GM13977 (cell line): ENCODE measurements around the gene ZBTB7A.

ENCODE experiments used
- DNase-seq: peaks from one replicate; pipeline ENCODE4 v3.0.0; 2012; ENCODE audit warnings: low spot score
- CTCF ChIP-seq: IDR thresholded peaks from 2 replicates; pipeline ENCODE4 v1.5.1; 2012; ENCODE audit warnings: mild to moderate bottlenecking, control low read depth; ENCODE audit not compliant: insufficient read depth; ENCODE audit errors: extremely low read depth, missing control alignments
- in situ Hi-C: fragments of 300-500 bp; cut with MboI; formaldehyde crosslinking; loops from one replicate; pipeline ENCODE4 v1.12.0; 2022; ENCODE audit warnings: low sequenced_read_pairs, low pct_unique_long_range_greater_than_20kb, mixed read lengths, inconsistent platforms; ENCODE audit not compliant: unreplicated experiment

ZBTB7A gene

GRCh38 chr19:4080473-4080872 lies 13.8 kb upstream of the ZBTB7A start:
- TF ChIP-seq CTCF, result no peak
- no peak for DNase-seq
- in situ Hi-C loops, result no loop called here

- in situ Hi-C loops, result no loop called here
- TF ChIP-seq CTCF, result no peak
- peak; percentile 78 for DNase-seq
Observed at GRCh38 chr19:4077800-4078684, 11.3 kb upstream of the ZBTB7A start.

- no peak for TF ChIP-seq CTCF
- in situ Hi-C loops, result no loop called here
- no peak for DNase-seq
Observed at GRCh38 chr19:4077007-4077374, 10.3 kb upstream of the ZBTB7A start.

GRCh38 chr19:4075373-4075772 lies 8.7 kb upstream of the ZBTB7A start:
- no peak for DNase-seq
- in situ Hi-C loops, result no loop called here
- no peak for TF ChIP-seq CTCF

GRCh38 chr19:4071610-4072009 lies 4.9 kb upstream of the ZBTB7A start:
- DNase-seq, result no peak
- in situ Hi-C loops, result no loop called here
- TF ChIP-seq CTCF, result no peak

- in situ Hi-C loops, result no loop called here
- TF ChIP-seq CTCF, result no peak
- DNase-seq, result no peak
Observed at GRCh38 chr19:4069331-4069959, 2.7 kb upstream of the ZBTB7A start.
